ENCODE results near the gene PHF23.

Gene PHF23

DNA sequence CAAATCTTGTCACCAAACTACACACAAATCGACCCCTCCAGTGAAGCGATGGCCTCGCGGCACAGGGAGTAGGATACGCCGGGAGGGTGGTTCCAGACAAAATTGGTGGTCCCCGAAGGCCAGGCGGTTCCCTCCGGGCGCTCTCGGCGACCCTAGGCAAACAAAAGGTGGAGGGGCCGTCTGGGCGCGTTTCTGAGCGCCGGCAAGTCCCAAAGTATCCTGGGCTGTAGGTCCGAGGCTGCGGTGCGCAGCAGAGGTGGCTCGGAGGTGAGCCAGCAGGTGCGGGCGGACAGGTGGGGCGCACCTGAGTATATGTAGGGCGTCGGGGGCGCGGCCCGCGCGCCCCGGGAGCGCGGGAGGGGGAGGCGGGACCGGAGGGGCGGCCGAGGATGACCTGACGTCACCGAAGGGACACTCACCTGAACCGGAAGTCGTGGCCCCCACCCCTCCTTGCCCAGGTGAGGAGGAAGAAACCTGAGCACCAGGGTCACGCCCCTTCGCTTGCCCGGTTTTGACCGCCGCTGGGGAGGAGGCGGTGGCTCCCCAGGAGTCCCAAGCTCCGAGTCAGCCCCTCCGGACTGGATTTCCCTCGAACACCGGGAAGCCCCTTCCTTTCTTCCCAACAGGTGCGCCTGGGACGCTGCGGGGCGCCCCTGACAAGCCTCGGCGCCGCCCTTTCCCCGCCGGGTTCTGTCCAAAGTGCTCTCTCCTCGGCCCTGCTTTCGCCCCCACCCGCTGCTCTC, 23.1 kb upstream of the PHF23 start, which contains the start of gene CLDN7:
CLDN7 (minus strand) TSS at position 287 of the 743 bp plus-strand sequence. CDS start 435 bp downstream, outside the sequence.
- DNase-seq (ENCODE audit: extremely low read depth, low read depth) = no peak
- TF ChIP-seq, protein P1, sequence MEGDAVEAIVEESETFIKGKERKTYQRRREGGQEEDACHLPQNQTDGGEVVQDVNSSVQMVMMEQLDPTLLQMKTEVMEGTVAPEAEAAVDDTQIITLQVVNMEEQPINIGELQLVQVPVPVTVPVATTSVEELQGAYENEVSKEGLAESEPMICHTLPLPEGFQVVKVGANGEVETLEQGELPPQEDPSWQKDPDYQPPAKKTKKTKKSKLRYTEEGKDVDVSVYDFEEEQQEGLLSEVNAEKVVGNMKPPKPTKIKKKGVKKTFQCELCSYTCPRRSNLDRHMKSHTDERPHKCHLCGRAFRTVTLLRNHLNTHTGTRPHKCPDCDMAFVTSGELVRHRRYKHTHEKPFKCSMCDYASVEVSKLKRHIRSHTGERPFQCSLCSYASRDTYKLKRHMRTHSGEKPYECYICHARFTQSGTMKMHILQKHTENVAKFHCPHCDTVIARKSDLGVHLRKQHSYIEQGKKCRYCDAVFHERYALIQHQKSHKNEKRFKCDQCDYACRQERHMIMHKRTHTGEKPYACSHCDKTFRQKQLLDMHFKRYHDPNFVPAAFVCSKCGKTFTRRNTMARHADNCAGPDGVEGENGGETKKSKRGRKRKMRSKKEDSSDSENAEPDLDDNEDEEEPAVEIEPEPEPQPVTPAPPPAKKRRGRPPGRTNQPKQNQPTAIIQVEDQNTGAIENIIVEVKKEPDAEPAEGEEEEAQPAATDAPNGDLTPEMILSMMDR (IDR thresholded peaks at IDR 0.05; ENCODE audit: low read depth, low read length) = no peak

DNA sequence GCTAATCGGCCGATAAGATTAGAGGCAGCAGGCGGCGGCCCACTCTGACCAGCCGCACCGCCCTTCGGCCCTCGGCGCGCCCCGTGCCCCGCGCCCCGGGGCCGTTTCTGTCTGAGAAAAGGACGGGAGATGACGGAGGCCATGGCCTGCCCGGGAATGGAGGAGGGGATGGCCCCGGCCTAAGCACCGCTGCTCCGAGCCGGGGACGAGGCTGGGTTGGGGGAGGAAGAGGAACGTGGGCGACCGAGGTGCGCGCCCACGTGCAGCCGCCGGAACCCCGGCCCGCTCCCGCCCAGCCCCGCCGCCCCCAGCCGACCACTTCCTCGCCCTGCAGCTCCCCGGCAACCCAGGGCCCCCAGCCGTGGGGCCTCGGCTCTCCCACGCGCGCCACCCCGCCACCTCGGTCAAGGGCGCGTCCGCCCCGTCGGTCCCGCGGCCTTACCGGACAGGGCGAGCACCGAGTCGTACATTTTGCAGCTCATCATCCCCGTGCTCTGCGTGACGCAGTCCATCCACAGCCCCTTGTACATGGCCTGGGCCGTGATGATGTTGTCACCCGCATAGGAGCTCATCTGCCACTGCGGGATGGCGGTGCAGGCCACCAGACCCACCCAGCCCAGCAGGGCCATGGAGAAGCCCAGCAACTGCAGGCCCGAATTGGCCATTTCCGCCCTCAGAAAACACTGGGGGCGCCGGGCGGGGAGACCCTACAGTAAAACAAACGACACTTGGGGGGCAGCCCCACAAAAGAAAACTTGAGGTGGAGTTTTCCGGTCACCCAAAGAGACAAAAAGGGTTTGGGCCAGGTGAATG, 22.3 kb upstream of the PHF23 start:
- DNase-seq (ENCODE audit: extremely low read depth, low read depth) = no peak

DNA sequence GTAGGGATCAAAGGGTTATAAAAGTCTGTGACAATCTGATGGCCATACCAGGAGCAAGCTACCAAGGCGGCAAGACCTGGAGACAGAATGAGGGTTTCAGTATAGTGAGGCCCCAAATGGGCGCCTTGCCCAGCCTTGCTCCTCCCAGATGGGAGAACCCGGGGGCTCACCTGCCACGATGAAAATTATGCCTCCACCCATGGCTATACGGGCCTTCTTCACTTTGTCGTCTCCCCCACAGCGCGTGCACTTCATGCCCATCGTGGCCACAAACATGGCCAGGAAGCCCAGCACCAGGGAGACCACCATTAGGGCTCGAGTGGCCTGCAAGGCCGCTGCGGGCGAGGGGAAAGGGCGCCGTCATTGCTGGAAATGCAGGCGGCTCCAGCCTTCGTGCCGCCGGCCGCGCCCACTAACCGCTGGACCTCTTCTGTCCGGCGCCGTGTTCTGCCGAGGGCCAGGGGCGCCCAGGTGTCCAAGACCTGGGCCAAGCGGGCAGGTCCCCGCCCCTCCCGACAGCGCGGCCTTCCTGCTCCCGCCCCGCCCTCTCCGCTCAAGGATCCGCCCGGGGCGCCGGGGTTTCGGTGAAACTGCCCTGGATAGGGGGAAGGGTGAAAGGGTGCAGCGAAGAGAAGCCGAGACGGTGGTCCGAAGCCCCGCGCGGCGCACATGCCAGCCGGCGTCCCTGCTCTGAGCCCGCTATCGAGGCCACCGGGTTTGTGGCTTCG, 21.6 kb upstream of the PHF23 start:
- DNase-seq (ENCODE audit: extremely low read depth, low read depth) = no peak
- TF ChIP-seq, protein P1 (IDR thresholded peaks at IDR 0.05; ENCODE audit: low read depth, low read length) = no peak

More for the DNA sequence above, 22.3 kb upstream of the PHF23 start:
- TF ChIP-seq, protein P1 (IDR thresholded peaks at IDR 0.05; ENCODE audit: low read depth, low read length) = no peak

DNA sequence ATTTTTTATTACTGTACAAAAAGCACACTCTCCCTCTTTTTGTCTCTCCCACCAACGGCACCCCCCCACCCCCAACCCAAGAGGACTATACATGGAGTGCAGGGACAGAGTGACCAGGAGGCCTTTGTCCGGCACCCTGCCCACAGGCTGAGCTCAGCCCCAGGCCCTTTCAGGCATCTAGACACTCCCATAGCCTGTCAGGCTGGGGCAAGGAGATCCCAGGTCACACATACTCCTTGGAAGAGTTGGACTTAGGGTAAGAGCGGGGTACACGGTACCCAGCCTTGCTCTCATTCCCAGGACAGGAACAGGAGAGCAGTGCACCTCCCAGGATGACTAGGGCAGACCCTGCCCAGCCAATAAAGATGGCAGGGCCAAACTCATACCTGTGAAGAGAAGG, 20.9 kb upstream of the PHF23 start:
- TF ChIP-seq, protein P1 (IDR thresholded peaks at IDR 0.05; ENCODE audit: low read depth, low read length) = no peak
- no peak for DNase-seq (ENCODE audit: extremely low read depth, low read depth)

DNA sequence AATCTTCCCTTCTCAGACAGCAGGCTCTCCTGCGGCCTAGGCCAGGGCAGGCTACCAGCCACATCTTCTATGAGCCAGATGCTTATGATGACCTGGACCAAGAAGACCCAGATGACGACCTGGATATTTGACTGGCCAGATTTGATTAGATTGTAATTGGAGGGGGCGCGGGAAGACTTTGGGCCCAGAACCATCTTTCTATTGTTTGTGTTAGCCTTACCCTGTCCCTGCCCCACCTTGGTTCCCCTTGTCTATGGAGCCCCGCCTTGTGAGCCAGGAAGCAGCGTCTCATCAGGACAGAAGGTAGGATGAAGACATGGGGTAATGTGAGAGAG, 20.3 kb upstream of the PHF23 start:
- DNase-seq (ENCODE audit: extremely low read depth, low read depth) = no peak
- TF ChIP-seq, protein P1 (IDR thresholded peaks at IDR 0.05; ENCODE audit: low read depth, low read length) = no peak

DNA sequence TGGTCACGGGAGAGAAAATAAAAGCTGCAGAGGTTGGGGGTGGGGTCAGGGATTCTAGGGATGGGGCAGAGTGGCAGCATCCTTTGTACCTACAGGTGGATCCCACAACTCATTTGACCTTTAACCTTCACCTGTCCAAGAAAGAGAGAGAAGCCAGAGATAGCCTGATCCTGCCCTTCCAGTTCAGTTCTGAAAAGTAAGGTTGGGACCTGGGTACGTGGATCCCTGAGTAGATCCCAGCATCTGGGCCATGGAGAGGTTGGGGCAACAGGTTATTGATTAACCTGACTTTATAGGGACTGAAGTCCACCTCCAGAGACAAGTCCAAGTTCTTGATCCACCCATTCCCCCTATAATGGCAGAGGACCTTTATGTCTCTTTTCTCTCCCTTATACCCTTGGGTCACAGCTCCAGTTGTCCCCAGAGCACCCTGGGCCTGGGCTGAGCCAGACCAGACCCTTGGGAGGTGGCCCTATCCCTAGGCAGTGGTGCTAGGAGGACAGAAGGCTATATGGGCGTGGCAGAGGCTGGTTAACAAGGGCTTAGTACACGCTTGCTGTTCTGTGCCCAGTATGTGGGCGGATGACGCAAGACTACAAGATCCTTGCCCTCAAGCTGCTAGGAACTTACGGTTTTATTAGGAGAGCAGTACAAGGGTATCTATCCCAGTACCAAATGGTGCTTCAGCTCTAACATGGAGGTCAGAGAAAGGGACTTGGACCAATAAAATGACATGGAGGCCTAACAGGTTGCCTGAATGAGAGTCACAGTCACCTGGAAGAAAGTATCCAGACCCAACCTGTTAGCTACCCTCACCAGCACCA, 19.7 kb upstream of the PHF23 start:
- TF ChIP-seq, protein P1 (IDR thresholded peaks at IDR 0.05; ENCODE audit: low read depth, low read length) = no peak
- DNase-seq (ENCODE audit: extremely low read depth, low read depth) = no peak
